HL-60 (cell line): ENCODE measurements around the gene WNT7B.

Source experiments
- DNase-seq, 2 experiments: peaks; one replicate each; pipeline ENCODE4 v3.0.0-alpha.2; 2010 to 2020; ENCODE audit warnings: low read depth in 1 of 2, low spot score in 1 of 2
- H3K27ac ChIP-seq: fragments of 250-450 bp; sonication (Bioruptor Pico); replicated peaks from 2 replicates; pipeline ENCODE4 v1.5.1; 2020; ENCODE audit warnings: mild to moderate bottlenecking, moderate library complexity
- H3K27me3 ChIP-seq: fragments of 250-450 bp; sonication (Bioruptor Pico); 2 replicates; pipeline ENCODE4 v1.5.1; 2021; ENCODE audit warnings: mild to moderate bottlenecking, moderate library complexity; ENCODE audit not compliant: insufficient read depth, poor library complexity, severe bottlenecking
- H3K4me3 ChIP-seq: replicated peaks from 2 replicates; pipeline ENCODE4 v1.5.1; 2011; ENCODE audit warnings: mild to moderate bottlenecking, control low read depth, low read length; ENCODE audit not compliant: insufficient read depth
- GABPA ChIP-seq: IDR thresholded peaks from 2 replicates; pipeline ENCODE4 v1.6.1; 2012; ENCODE audit warnings: low read depth
- POLR2AphosphoS5 ChIP-seq: IDR thresholded peaks from 2 replicates; pipeline ENCODE4 v1.6.1; 2012; ENCODE audit warnings: low read depth
- SPI1 ChIP-seq: IDR thresholded peaks from 2 replicates; pipeline ENCODE4 v1.6.1; 2012; ENCODE audit warnings: low read depth, mild to moderate bottlenecking, borderline replicate concordance
- TF ChIP-seq, protein P1 (sequence below): IDR thresholded peaks from 2 replicates; pipeline ENCODE4 v1.6.1; 2012; ENCODE audit warnings: low read depth; ENCODE audit not compliant: insufficient replicate concordance
- TF ChIP-seq, protein P2 (sequence below): IDR thresholded peaks from one replicate; pipeline ENCODE4 v1.5.1; 2011; ENCODE audit warnings: low read length, control low read depth, inconsistent platforms; ENCODE audit not compliant: insufficient read depth

Gene WNT7B

DNA sequence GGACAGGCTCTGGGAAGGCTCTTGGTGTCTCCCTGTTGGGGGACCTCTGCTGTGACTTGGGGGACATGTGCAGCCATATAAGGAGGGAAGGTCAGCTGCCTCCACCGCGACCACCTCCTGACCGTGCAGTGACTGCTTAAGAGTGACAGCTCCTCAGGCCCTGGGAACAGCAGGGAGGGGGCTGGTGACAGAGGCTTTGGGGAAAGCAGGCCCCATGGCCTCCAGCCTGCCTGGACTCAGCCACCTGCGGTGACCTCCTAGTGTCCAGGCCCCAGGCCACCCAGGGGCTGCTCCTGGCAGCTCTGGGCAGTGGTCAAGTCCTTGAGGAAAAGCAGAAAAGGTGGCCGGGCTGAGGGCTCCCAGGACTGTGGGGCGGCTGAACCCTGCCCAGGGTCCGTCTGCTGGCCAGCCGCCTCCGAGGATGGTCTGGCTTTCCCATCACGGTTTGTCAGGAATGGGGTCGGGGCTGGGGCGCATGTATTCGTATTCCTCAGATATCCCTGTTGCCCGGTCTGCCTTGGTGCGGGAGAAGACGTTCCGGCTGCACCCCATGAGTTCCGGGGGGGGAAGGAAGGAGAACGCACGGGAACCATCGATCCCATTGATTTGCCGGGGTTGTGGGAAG, 96.8 kb downstream of the WNT7B start:
- Histone ChIP-seq H3K27me3 (peaks cover 40% of the 10 kb centered on the region), H3K27ac (no peak overlapping the region), H3K4me3 (no peak overlapping the region)
- no peak for TF ChIP-seq POLR2AphosphoS5
- TF ChIP-seq SPI1: no peak
- no peak for TF ChIP-seq GABPA
- TF ChIP-seq, protein P1, sequence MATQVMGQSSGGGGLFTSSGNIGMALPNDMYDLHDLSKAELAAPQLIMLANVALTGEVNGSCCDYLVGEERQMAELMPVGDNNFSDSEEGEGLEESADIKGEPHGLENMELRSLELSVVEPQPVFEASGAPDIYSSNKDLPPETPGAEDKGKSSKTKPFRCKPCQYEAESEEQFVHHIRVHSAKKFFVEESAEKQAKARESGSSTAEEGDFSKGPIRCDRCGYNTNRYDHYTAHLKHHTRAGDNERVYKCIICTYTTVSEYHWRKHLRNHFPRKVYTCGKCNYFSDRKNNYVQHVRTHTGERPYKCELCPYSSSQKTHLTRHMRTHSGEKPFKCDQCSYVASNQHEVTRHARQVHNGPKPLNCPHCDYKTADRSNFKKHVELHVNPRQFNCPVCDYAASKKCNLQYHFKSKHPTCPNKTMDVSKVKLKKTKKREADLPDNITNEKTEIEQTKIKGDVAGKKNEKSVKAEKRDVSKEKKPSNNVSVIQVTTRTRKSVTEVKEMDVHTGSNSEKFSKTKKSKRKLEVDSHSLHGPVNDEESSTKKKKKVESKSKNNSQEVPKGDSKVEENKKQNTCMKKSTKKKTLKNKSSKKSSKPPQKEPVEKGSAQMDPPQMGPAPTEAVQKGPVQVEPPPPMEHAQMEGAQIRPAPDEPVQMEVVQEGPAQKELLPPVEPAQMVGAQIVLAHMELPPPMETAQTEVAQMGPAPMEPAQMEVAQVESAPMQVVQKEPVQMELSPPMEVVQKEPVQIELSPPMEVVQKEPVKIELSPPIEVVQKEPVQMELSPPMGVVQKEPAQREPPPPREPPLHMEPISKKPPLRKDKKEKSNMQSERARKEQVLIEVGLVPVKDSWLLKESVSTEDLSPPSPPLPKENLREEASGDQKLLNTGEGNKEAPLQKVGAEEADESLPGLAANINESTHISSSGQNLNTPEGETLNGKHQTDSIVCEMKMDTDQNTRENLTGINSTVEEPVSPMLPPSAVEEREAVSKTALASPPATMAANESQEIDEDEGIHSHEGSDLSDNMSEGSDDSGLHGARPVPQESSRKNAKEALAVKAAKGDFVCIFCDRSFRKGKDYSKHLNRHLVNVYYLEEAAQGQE: no peak
- TF ChIP-seq, protein P2, sequence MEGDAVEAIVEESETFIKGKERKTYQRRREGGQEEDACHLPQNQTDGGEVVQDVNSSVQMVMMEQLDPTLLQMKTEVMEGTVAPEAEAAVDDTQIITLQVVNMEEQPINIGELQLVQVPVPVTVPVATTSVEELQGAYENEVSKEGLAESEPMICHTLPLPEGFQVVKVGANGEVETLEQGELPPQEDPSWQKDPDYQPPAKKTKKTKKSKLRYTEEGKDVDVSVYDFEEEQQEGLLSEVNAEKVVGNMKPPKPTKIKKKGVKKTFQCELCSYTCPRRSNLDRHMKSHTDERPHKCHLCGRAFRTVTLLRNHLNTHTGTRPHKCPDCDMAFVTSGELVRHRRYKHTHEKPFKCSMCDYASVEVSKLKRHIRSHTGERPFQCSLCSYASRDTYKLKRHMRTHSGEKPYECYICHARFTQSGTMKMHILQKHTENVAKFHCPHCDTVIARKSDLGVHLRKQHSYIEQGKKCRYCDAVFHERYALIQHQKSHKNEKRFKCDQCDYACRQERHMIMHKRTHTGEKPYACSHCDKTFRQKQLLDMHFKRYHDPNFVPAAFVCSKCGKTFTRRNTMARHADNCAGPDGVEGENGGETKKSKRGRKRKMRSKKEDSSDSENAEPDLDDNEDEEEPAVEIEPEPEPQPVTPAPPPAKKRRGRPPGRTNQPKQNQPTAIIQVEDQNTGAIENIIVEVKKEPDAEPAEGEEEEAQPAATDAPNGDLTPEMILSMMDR: no peak
- no peak for DNase-seq

DNA sequence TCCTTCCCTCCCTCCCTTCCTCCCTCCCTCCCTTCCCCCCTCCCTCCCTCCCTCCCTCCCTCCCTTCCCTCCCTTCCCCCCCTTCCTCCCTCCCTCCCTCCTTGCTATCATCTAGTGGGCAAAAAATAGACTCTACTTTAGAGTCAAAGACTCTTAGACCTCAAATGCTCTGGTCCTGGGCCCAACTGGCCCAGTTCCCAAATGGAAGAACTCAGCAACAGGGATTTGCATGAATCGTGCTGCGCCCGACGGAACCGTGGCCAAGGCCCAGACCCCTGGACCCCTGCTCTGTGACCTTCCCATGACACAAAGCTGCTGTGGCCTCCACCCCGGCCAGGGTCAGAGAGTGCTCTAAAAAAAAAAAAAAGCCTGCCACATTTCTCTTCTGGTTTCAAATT, 97.4 kb downstream of the WNT7B start:
- peaks cover 40% of the 10 kb centered on the region for H3K27me3 ChIP-seq
- TF ChIP-seq GABPA: no peak
- TF ChIP-seq, protein P2: no peak
- TF ChIP-seq SPI1: no peak
- TF ChIP-seq, protein P1: no peak
- TF ChIP-seq POLR2AphosphoS5: no peak
- no peak for DNase-seq
- no peak overlapping the region for H3K27ac ChIP-seq
- no peak overlapping the region for H3K4me3 ChIP-seq

DNA sequence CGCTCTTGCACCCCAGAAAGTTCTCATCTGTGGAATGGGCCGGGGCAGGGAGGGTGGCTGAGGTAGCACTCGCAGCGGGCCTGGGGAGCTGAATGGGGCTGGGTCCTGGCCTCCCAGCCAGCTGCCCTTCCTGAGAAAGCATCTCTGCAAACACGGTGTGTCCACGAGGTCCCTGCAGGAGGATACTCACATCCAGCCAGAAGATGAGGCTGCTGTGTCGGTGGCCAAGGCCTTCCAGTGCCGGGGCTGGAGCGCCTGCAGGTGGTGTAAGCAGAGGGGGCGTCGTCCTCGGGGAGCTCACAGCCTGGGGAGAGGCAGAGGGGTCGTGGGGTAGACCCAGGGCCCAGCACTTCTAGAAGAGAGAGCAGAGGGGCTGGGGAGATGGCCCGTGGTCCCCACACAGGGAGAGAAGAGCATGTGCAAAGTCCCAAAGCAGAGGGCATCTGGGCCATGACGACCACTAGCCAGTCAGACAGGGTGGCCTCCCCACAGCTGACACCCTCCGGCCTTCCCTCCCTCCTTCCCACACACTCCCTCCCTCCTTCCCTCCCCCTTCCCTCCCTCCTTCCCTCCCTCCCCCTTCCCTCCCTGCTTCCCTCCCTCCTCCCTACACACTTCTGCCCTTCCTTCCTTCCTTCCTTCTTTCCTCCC, 97.9 kb downstream of the WNT7B start:
- Histone ChIP-seq H3K27ac (no peak overlapping the region), H3K27me3 (peaks cover 40% of the 10 kb centered on the region), H3K4me3 (no peak overlapping the region)
- TF ChIP-seq, protein P1: no peak
- no peak for TF ChIP-seq GABPA
- TF ChIP-seq, protein P2: no peak
- no peak for TF ChIP-seq POLR2AphosphoS5
- TF ChIP-seq SPI1: no peak
- DNase-seq: no peak
